HG03103 (cell line): ENCODE results near the gene SYNDIG1.

Experiments used
- ATAC-seq: cut with Tn5 transposase; IDR thresholded peaks from one replicate; pipeline ENCODE4 v1.9.1; 2021; ENCODE audit warnings: low read depth; ENCODE audit not compliant: unreplicated experiment

SYNDIG1 gene

DNA sequence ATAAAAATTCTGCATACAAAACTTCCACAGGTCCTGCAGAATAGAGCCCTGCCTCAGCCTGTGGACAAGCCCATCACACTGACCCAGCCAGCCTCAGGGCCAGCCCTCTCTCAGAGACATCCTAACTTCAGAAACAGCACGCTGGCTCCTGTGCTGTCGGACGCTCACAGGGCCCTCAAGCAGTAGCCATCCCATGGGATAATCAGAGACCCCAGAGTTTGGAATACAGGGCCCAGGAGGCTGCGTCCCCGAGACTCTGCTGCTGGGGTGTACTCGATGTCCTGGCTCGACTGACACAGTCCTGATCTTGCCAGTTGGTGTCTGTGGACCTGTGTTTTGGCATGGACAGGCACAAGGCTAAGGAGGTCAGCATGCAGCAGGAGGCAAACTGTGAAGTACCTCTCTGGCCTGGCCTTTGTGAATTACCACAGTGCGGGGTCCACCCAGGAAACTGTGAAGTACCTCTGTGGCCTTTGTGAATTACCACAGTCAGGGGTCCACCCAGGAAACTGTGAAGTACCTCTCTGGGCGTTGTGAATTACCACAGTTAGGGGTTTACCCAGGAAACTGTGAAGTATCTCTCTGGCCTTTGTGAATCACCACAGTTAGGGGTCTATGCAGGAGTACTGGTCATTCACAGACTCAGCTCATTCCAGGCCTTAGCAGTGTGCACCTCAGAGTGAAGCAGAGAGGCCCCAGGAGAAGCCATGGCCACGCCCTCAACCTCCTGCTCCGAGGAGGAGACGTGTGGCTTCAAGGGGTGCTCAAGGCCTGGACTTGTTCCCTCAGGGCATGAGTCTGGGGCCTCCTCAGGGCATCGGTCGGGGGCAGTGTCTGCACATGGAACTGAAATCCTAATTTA is 212.4 kb downstream of the SYNDIG1 start:
- no peak for ATAC-seq

DNA sequence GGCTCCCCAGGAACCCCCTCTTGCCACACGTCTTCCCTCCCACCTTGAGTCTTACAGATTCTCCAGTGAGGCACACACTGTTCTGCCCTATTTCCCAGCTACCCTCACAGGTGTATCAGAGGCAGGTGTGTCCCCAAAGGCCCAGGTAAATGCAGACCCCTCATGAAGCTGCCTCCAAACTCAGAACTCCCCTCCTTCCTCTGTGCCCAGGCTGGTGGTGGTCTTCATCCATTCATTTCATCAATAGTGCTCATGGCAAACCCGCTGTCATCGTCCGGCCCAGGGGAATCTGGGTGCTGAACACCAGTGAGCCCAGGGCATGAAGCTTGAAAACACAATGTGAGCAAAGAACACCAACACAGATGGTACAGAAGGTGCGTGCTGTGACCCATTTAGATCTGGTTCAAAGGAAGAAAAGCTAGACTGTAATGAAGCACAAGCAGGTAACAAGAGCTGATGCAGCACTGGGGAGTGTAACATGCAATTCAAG is 213.1 kb downstream of the SYNDIG1 start:
- no peak for ATAC-seq

DNA sequence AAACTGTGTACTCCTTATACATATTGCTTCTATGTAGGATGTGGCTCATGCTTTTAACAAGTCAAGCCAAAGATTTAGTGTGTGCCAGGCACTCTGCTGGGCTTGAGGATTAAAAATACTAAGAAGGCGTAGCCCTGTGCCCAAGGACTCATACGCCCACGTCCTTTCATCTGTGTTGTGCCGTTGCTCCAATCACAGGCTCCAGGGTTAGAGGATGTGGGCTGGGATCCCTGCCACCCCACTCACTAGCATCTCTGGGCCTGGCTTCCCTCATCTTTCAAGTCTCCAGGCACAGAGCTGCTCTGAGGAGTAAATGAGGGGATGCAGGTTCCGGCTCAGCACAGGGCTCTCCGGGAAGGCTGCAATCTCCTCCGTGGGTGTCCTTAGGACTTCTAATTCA is 214.2 kb downstream of the SYNDIG1 start:
- no peak for ATAC-seq

DNA sequence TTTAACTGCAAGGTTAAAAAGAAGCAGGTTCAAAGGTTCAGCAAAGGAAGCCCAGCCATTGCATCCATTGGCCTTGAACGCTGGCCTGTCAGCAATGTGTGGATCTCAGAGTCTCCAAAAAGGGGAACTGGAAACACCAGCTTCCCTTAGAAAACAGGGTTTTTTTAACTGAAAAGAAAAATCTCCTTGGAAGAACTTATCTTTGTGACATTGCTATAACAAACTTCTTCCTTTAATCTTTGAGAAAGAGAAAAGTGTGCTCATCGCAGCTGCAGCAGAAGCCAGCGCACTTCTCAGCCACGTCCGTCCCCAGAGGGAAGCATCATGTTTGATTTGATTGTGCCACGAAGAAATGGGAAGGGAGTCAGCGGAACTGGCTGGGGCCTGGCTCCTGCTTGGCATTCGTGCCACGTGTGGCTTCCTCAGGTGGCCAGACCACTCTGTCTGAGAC is 215.0 kb downstream of the SYNDIG1 start:
- ATAC-seq = no peak

DNA sequence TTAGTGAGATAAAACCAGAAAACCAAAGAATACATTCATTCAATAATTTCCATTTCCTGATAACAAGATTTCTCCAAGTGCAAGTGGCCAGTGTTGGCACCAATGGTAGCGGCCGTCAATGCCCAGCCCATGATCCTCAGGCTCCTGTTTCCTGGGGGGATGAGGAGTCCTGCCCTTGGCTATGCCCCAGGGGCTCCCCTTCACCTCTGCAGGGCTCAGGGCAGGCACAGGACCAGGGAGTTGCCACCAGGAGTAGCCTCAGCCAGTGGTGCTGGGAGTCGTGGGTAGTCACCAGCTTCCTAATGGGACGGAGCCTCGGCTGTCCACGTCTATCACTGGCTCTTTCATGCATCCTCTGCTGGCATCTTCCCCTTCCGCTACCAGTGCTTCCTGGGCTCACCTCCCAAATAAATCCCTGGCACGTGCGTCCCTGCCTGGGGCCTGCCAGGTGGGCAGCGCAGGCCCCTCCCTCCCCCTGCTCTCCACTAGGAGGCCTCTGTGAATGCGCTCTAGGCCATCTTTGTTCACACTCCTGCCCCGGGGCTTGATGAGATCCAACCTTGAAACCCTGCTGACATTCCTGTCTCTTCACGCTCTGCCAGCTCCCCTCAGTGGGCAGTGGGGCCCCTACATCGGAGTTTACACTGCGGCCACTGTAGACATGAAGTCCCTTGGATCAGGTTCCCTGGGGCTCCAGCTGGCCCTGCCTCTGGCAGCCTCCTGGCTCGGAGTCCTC is 215.7 kb downstream of the SYNDIG1 start:
- ATAC-seq = no peak

DNA sequence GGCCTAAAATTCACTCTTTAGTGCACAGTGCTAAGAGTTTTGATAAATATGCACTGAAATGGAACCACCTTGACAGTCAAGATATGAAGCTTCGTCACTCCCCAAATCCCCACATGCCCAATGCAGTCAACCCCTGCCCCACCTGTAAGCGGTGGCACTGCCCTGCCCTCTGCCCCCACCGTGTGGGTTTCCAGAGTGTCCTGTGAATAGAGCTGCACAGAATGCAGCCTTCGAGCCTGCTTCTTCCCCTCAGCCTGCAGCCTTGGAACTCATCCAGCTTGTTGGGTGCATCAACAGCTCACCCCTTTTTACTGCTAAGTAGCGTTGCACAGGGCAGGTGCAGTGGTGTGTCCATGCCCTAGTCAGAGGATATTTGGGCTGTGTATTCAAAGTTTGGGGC is 216.3 kb downstream of the SYNDIG1 start:
- no peak for ATAC-seq

DNA sequence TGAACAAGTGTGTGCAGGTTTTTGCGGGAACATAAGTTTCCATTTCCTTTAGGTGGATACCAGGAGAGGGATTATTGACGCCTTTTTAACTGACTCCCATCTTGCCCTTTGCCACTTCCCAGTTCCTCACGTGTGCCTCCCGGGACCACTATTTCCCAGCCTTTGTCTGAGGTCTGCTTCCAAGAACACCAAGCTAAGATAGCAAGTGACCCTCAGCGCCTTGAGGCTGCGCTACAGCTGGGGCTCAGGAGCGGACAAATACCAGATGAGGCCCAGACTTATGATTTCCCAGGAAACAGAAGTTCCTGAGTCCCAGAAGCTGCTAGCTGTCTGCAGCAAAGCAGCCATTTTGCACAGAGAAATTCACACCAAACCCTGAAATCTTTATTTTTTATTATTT is 216.7 kb downstream of the SYNDIG1 start:
- no peak for ATAC-seq

DNA sequence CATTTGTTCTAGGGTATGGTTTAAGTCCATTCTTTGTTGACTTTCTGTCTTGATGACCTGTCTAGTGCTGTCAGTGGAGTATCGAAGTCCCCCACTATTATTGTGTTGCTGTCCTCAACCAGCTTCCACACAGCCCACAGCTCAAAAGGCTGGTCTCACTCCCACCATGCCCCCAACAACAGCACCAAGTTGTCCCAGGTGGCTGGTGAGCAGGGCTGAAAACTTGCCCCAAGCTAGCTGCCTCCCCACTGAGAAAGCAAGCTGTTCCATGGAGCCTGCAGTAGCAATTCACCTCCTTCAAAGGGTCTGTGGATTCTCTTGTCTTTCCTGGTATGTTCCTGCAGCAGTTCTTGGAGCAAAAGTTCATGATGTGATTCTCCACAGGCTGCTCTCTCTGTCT is 221.0 kb downstream of the SYNDIG1 start:
- no peak for ATAC-seq

DNA sequence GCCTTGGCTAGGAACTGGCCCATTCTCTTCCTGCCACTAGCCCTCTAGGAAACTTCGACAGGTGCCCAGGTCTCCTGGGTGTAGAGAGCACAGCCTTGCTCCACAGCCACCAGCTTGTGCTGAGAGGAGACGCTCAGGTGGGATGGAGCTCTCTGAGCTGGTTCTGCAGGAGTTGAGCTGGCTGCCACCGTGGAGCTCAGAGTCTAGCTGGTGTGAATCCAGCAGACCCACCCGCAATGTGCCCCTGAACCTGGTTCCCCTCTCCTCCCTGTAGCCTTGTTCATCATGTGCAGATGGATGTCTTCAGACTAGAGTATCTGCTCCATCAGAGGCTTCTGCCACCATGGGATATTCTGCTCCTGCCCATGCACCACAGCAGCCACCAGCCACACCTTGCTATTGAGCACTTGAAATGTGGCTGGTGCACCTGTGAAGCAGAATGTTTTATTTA is 222.5 kb downstream of the SYNDIG1 start:
- ATAC-seq = no peak

DNA sequence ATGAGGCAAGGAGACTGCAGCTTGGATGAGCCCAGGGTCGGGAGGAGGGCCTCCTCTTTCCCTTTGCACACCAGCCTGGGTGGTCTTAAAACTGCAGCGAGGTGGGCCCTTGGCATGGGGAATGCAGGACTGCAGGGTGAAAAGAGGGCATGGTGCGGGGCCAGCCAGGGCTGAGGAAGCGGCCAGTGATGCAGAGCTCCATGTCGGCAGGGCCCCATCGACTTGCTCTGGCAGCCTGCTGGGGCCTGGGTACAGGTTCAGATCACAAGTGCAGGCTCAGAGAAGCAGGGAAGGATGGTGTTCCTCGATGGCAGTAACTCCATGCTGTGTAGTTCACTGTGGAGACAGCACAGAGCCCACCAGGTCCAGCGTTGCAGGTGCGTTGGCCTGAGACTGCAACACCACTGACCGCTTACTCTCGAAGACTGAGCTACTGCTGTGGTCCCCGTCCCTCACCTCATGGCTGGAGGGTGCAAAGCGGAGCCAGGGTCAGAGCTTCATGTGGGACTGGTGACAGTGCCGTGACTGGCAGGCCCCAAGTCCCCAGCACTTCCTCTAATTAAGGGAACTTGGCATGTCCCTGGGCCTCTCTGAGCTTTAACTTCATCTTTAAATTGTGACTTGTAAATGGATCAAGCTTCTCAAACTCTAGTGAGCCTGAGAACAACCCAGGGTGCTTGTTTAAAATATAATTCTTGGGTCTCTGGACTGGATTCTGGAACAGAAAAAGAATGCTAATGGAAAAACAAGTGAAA is 223.2 kb downstream of the SYNDIG1 start:
- no peak for ATAC-seq

DNA sequence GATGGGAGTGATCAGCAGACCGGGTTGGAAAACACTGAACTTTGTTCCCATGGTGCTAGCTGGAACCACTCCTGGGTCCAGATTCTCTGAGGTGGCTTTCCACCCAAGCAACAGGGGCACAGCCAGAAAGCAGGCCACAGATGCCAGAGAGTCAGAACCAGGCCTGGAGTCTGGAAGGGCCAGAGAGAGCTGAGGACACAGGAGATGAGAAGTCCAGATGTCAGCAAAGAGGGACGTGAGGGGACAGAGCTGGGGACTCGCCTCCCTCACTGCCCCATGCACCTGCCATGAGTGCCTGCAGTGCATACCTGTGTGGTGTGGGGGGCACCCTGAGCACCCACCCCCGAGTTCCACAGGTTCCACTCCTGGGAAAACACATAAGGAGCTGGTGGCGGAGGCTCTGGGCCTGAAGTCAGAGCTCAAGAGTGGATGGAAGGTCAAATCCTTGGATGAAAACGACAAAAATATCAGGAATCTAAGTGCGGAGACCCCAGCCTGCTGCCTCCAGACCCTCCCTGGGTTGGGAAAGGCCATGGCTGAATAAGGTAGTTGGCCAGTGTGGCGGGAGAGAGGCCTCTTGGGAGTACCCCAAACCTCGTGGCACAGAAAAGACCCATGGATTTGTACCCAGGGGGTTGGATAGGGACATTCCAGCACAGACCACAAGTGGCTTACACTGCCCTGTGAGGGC is 224.2 kb downstream of the SYNDIG1 start:
- no peak for ATAC-seq

DNA sequence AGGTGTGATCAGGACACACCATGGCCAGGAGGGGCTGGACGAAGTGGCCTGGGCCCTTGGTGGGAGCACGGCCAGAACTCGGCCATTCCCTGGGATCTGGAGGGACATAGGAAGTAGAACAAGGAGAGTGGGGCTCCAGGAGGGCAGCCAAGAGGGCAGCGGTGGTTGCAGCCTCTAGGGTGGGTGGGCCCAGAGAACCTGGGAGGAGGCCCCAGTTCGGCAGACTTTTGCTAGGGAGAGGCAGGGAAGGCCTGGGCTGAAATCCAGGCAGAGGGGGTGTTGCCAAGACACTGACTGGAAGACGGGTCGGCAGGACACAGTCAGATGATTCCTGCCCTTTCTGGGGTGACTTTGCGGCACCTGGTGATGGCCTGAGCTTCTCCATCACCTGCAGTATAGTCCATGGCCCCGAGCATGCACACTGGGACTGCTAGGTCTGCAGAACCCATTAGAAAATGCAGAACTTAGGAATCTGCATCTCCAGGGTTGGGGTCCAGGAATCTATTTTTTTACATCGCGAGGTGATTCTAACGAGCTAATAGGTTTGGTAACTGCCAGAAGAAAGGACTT is 224.8 kb downstream of the SYNDIG1 start:
- ATAC-seq = no peak

DNA sequence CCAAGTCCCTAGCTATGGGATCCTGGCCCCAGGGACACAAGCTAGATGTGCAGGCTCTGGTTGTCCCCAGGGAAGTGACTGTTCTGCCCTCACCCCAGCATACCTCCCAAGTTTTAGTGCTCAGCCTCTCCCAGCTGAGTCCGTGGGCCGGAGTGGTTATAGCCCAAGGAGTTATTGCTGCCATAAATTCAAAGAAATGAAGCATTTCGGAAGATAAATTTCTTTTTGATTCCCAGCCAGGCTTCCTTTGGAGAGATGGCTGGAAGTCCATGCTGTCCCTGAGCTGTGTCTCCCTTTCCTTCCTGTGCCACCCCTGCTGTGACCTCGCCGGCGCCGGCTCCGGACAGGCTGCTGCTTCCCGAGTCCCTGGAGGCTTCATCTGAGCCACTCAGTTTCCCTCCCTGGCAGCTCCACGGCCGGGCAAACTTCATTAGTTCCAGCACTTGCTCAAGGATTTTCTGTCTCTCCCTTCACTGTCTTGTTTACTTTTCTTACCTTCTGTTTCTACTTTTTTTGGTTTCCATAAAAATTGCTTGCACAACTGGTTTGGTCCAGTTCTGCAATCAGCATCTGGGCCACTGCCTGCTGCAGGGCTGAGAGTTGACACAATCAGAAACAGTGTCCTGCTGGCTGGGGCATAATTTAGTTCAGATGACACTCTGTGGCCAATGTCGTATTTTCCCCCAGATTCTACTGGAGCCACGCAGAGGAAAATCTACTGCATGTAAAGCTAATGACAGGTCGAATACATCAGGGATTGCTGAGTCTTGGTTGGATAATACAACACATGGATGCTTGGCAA is 225.5 kb downstream of the SYNDIG1 start:
- ATAC-seq = no peak

DNA sequence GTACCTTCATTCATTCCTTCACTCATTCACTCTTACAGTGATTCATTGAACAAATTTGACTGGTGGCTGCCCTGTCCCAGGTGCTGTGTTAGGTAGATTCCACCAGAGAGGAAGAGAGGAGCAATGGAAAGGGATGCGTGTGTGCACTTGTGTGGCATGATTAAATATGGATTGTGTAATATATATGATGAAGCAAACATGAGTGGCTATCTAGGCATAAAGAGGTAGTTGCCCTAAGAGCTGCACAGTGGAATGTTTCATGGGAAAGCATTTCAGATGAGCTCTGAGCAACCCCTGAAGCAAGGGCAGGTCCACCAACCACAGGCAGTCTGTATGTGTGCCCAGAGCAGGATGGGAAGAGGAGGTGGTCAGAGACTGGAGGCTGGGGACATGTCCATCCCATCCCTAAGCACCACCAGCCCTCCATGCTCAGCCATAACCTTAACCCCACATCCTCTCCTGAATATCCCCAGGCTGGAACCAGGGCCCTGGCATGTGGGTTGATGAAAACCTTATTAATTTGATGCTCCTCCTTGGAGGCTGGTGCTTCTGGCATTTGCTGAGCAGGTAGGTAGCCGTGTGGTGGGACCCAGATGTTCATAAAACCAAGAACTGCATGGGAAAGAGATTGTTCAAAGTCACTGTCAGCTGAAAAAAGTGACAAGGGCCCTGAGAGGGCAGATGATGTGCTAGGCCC is 226.2 kb downstream of the SYNDIG1 start:
- ATAC-seq = no peak

DNA sequence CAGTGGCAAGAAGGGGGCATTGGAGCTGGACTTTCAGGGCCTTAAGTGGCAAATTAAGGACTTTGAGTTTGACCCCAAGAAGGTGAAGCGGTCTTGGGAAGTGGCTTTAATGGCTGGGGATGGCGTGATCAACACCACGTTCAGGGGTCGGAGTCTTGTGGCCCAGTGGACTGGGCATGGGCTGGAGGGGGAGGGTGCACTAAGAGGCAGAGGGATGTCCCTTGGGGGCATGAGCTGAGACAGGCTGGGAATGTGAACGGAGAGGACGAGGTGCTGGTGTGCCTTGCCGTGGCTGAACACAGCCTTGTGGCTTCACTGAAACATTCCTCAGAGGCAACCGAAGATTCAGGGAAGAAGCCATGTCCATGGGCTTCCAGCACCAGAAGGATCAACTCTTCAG is 227.0 kb downstream of the SYNDIG1 start:
- no peak for ATAC-seq

DNA sequence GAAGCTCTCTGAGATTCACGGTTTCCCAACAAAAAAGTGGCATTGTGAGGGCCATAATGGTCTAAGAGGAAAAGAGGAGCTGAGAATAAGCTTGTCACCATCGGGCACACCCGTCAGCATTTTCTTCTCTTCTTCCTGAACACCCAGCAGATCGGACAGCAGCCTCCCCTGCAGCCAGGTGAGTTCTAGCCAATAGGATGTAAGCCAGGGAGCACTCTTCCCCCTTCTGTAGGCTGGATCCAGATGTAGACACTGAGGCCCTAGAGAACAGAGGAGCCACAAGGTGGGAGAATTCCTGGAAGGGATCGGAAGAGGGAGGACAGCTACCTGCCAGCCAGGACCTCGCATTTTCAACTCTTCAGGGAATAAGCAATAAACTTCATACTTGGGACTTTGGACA is 228.0 kb downstream of the SYNDIG1 start:
- ATAC-seq = no peak

DNA sequence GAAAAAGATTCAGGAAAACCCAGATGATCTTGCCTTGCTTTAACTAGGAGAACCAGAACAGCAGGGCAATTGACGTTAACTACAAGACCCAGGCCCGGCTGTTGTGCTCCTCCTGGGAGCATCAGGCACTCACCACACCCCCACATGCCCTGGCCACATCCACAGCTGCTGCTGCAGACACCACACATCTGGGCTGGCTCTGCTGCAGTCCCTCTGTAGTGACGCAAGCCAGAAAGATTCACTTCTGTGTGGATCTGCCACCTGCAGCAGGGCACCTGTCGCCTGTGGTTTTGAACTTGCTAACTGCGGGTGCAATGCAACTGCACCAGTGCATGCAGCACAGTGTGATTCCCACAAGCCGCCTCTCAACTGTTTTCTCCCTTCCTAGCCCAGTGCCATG is 228.8 kb downstream of the SYNDIG1 start:
- no peak for ATAC-seq

DNA sequence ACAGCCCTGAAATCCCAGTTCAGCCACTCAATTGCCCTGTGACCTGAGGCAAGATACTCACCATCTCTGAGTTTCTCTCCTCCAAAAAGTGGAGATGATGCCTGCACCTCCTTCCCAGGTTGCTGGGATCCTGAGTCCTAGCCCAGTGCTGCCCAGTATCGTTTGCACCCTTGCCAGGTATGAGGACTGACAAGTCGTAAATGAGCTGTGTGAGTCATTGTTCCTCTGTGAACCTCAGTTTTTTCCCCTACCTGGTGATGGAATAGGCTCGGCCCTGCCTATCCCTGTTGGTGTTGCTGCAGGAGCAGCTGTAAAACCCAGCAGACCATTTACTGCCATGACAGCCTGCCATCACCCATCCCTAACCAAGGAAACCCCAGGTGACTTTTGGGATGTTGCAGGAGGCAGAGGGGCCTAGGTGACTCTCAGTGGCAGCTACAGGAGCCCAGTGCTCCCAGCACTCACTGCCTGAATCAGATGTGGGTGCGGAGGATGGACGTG is 229.3 kb downstream of the SYNDIG1 start:
- no peak for ATAC-seq
